Hepatocyte (in vitro differentiated cells): ENCODE measurements around the gene RPS6KA1.

Experiments
- EZH2 ChIP-seq: fragments of 200-600 bp; sonication (generic); IDR thresholded peaks from 2 replicates; pipeline ENCODE4 v1.6.1; 2016; ENCODE audit warnings: antibody characterized with exemption, mild to moderate bottlenecking, borderline replicate concordance
- EZH2phosphoT487 ChIP-seq: fragments of 200-600 bp; sonication (generic); IDR thresholded peaks from one replicate; pipeline ENCODE4 v1.6.1; 2018; ENCODE audit warnings: antibody characterized with exemption, mild to moderate bottlenecking, low read depth, moderate library complexity; ENCODE audit not compliant: unreplicated experiment, severe bottlenecking
- TF ChIP-seq, protein P1 (sequence below): fragments of 200-600 bp; sonication (generic); IDR thresholded peaks from 2 replicates; pipeline ENCODE4 v1.5.1; 2016; ENCODE audit warnings: antibody characterized with exemption, mild to moderate bottlenecking; ENCODE audit not compliant: poor library complexity

- TF ChIP-seq, protein P1, sequence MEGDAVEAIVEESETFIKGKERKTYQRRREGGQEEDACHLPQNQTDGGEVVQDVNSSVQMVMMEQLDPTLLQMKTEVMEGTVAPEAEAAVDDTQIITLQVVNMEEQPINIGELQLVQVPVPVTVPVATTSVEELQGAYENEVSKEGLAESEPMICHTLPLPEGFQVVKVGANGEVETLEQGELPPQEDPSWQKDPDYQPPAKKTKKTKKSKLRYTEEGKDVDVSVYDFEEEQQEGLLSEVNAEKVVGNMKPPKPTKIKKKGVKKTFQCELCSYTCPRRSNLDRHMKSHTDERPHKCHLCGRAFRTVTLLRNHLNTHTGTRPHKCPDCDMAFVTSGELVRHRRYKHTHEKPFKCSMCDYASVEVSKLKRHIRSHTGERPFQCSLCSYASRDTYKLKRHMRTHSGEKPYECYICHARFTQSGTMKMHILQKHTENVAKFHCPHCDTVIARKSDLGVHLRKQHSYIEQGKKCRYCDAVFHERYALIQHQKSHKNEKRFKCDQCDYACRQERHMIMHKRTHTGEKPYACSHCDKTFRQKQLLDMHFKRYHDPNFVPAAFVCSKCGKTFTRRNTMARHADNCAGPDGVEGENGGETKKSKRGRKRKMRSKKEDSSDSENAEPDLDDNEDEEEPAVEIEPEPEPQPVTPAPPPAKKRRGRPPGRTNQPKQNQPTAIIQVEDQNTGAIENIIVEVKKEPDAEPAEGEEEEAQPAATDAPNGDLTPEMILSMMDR, result no peak
- TF ChIP-seq EZH2phosphoT487 (no peak), EZH2 (no peak)
These were observed 46.6 kb upstream of the RPS6KA1 start for GRCh38 chr1:26482921-26483320.
